ENCODE data around the gene HOXD8.

The HOXD8 gene

DNA sequence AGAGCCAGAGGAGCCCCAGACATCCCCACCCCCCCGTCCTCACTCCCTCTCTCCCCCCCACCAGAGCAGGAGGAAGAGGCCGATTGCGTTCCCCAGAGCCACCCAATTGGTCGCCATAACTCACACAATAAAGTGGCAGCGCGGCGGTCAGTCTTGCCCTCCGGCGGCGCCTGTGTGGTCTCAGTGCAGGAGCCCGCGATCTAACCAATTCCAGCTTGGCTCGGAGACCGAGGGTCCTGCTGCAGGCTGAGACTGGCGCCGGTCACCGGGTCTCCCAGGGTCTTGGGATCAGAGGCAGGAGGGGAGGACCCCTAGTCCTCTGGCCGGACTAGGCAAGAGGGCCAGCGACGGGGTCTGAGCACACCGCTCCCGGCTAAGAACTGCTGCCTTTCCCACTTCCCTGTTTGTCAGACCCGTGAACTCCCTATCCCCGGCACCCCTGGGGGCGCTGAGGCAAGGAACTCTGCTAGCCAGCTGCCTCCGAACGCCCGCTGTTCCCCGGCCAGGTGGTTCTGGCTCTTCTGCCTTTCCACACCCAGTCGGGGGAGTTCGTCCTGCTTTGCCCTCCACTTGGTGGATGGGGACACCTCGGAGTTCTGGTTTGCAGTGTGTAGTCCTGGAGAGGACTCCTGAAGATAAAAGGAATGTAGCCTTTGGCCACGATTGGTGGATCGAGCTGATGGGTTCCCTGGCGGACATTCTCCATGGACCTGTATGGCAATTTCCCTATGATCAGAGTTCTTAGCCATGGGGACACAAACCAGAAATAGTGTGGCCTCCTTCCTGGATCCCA, 30.9 kb upstream of the HOXD8 start:
- no peak overlapping the region for H3K9ac ChIP-seq (ENCODE audit: low read length)
- WGBS, result 3% methylated on average over 35 of the region's 35 CpGs
- H3K27me3 ChIP-seq (ENCODE audit: control insufficient read depth in 1 of 2, insufficient read depth in 1 of 2, low read length in 2 of 2), result peaks cover 97 to 100% of the 10 kb centered on the region in 2 experiments

DNA sequence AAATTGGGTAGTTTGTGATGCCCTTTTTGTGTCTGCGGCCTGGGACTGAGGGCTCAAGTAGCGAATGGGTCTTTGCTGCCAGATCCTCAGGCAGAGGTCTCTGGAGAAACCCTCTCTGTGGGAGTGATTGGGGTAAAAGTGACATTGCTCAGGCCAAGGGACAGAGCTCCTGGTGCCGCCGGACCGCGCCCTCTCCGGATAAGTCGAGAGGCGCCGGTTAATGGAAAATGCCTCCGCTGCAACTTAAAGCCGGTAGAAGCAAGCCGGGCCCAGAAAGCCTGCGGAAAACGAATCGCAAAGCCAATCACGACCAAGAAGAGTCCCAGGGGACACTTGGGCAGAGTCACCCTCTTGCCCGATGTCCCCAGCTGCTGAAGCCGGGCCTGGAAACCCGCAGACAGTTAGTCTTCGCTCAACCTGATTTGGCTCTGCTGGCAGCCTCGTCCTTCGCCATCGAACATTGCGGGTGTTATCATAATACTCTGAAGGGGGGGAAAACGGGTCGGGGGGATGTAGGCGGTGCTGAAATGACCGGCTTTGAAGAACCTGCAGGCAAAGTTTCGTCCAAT, 30.3 kb upstream of the HOXD8 start:
- no peak overlapping the region for H2AFZ ChIP-seq (ENCODE audit: low read depth, low read length)
- H3K27ac ChIP-seq (ENCODE audit: low read length, poor library complexity, severe bottlenecking), result no peak overlapping the region
- no peak overlapping the region for H3K9ac ChIP-seq (ENCODE audit: low read length)
- H2AK5ac ChIP-seq (ENCODE audit: low read length, severe bottlenecking), result no peak overlapping the region
- no peak overlapping the region for H4K91ac ChIP-seq (ENCODE audit: low read length)
- H2BK15ac ChIP-seq (ENCODE audit: low read depth, poor library complexity, severe bottlenecking), result no peak overlapping the region
- peaks cover 97 to 100% of the 10 kb centered on the region in 2 experiments for H3K27me3 ChIP-seq (ENCODE audit: control insufficient read depth in 1 of 2, insufficient read depth in 1 of 2, low read length in 2 of 2)
- H3K79me1 ChIP-seq (replicated peaks; ENCODE audit: low read length, poor library complexity, severe bottlenecking), result no peaks in the 10 kb centered on the region
- H3K4me1 ChIP-seq (ENCODE audit: control insufficient read depth, insufficient read depth, low read depth, low read length), result peaks cover 6% of the 10 kb centered on the region
- H3K4ac ChIP-seq (ENCODE audit: low read depth in 1 of 2, low read length in 2 of 2), result no peak overlapping the region
- H2BK120ac ChIP-seq (ENCODE audit: low read depth, low read length), result no peak overlapping the region
- no peak overlapping the region for H3K18ac ChIP-seq (ENCODE audit: low read depth in 1 of 2, low read length in 2 of 2)
- H2BK12ac ChIP-seq (ENCODE audit: low read length in 2 of 2), result no peak overlapping the region
- no peak overlapping the region for H3K23ac ChIP-seq (ENCODE audit: low read length in 2 of 2)
- H3K14ac ChIP-seq (ENCODE audit: low read length in 2 of 2), result no peak overlapping the region
- no peak overlapping the region for H4K8ac ChIP-seq (ENCODE audit: low read length)
- WGBS, result 3% methylated on average over 29 of the region's 30 CpGs
- peaks cover 3% of the 10 kb centered on the region for H3K9me3 ChIP-seq (ENCODE audit: control insufficient read depth, low read length)
- no peak overlapping the region for H3K4me3 ChIP-seq (ENCODE audit: insufficient read depth in 1 of 2, low read depth in 1 of 2, low read length in 2 of 2)
- DNase-seq, result no peak
- no peak overlapping the region for H3K4me2 ChIP-seq (ENCODE audit: low read length, poor library complexity, severe bottlenecking)
- no peaks in the 10 kb centered on the region for H3K36me3 ChIP-seq (ENCODE audit: control insufficient read depth in 1 of 2, insufficient read depth in 2 of 2, low read depth in 1 of 2, low read length in 2 of 2)
- H2BK5ac ChIP-seq (ENCODE audit: low read depth, low read length, poor library complexity, severe bottlenecking), result no peak overlapping the region

More for the DNA sequence above, 30.9 kb upstream of the HOXD8 start:
- Histone ChIP-seq H2BK5ac (ENCODE audit: low read depth, low read length, poor library complexity, severe bottlenecking) (no peak overlapping the region), H2BK15ac (ENCODE audit: low read depth, poor library complexity, severe bottlenecking) (no peak overlapping the region), H3K18ac (ENCODE audit: low read depth in 1 of 2, low read length in 2 of 2) (no peak overlapping the region), H4K91ac (ENCODE audit: low read length) (no peak overlapping the region), H2AK5ac (ENCODE audit: low read length, severe bottlenecking) (no peak overlapping the region), H2AFZ (ENCODE audit: low read depth, low read length) (no peak overlapping the region), H3K4me1 (ENCODE audit: control insufficient read depth, insufficient read depth, low read depth, low read length) (peaks cover 6% of the 10 kb centered on the region), H3K27ac (ENCODE audit: low read length, poor library complexity, severe bottlenecking) (no peak overlapping the region), H4K8ac (ENCODE audit: low read length) (no peak overlapping the region), H2BK120ac (ENCODE audit: low read depth, low read length) (no peak overlapping the region), H3K9me3 (ENCODE audit: control insufficient read depth, low read length) (peaks cover 3% of the 10 kb centered on the region), H3K14ac (ENCODE audit: low read length in 2 of 2) (no peak overlapping the region), H3K4me3 (ENCODE audit: insufficient read depth in 1 of 2, low read depth in 1 of 2, low read length in 2 of 2) (no peak overlapping the region), H3K36me3 (ENCODE audit: control insufficient read depth in 1 of 2, insufficient read depth in 2 of 2, low read depth in 1 of 2, low read length in 2 of 2) (no peaks in the 10 kb centered on the region), H3K79me1 (replicated peaks; ENCODE audit: low read length, poor library complexity, severe bottlenecking) (no peaks in the 10 kb centered on the region), H3K4me2 (ENCODE audit: low read length, poor library complexity, severe bottlenecking) (no peak overlapping the region), H3K4ac (ENCODE audit: low read depth in 1 of 2, low read length in 2 of 2) (no peak overlapping the region), H2BK12ac (ENCODE audit: low read length in 2 of 2) (no peak overlapping the region), H3K23ac (ENCODE audit: low read length in 2 of 2) (no peak overlapping the region)
- no peak for DNase-seq

- DNase-seq, result no peak
- no peak within 1 kb of the TSS for H3K9ac ChIP-seq (ENCODE audit: low read length)
- H4K91ac ChIP-seq (ENCODE audit: low read length), result no peak within 1 kb of the TSS
- H3K27ac ChIP-seq (ENCODE audit: low read length, poor library complexity, severe bottlenecking), result no peak within 1 kb of the TSS
- H2AK5ac ChIP-seq (ENCODE audit: low read length, severe bottlenecking), result no peak within 1 kb of the TSS
- H3K79me1 ChIP-seq (replicated peaks; ENCODE audit: low read length, poor library complexity, severe bottlenecking), result no peaks in the 10 kb centered on the region
- H3K9me3 ChIP-seq (ENCODE audit: control insufficient read depth, low read length), result peaks cover 3% of the 10 kb centered on the region
- H2BK12ac ChIP-seq (ENCODE audit: low read length in 2 of 2), result no peak within 1 kb of the TSS
- H3K27me3 ChIP-seq (ENCODE audit: control insufficient read depth in 1 of 2, insufficient read depth in 1 of 2, low read length in 2 of 2), result peaks cover 97 to 100% of the 10 kb centered on the region in 2 experiments
- no peak within 1 kb of the TSS for H2AFZ ChIP-seq (ENCODE audit: low read depth, low read length)
- H4K8ac ChIP-seq (ENCODE audit: low read length), result no peak within 1 kb of the TSS
- no peak within 1 kb of the TSS for H2BK120ac ChIP-seq (ENCODE audit: low read depth, low read length)
- H3K14ac ChIP-seq (ENCODE audit: low read length in 2 of 2), result no peak within 1 kb of the TSS
- no peak within 1 kb of the TSS for H2BK15ac ChIP-seq (ENCODE audit: low read depth, poor library complexity, severe bottlenecking)
- H3K4ac ChIP-seq (ENCODE audit: low read depth in 1 of 2, low read length in 2 of 2), result no peak within 1 kb of the TSS
- peaks cover 13% of the 10 kb centered on the region for H3K4me1 ChIP-seq (ENCODE audit: control insufficient read depth, insufficient read depth, low read depth, low read length)
- H2BK5ac ChIP-seq (ENCODE audit: low read depth, low read length, poor library complexity, severe bottlenecking), result no peak within 1 kb of the TSS
- no peak within 1 kb of the TSS for H3K4me2 ChIP-seq (ENCODE audit: low read length, poor library complexity, severe bottlenecking)
- no peak within 1 kb of the TSS for H3K23ac ChIP-seq (ENCODE audit: low read length in 2 of 2)
- 4% methylated on average over 70 of the region's 70 CpGs for WGBS
- no peak within 1 kb of the TSS for H3K4me3 ChIP-seq (ENCODE audit: insufficient read depth in 1 of 2, low read depth in 1 of 2, low read length in 2 of 2)
- H3K18ac ChIP-seq (ENCODE audit: low read depth in 1 of 2, low read length in 2 of 2), result no peak within 1 kb of the TSS
- H3K36me3 ChIP-seq (ENCODE audit: control insufficient read depth in 1 of 2, insufficient read depth in 2 of 2, low read depth in 1 of 2, low read length in 2 of 2), result no peaks in the 10 kb centered on the region
Observed at GRCh38 chr2:176099728-176100546, 29.6 kb upstream of the HOXD8 start, which contains the start of gene HOXD12. HOXD12 (plus strand) TSS chr2:176099795; CDS start chr2:176099802, 7 bp downstream.

Data from mesenchymal stem cell (in vitro differentiated cells and primary cell).